Spleen (tissue), 11 donors: Measurements from ENCODE around the gene ASIP. TPM values are rescaled to one million over a fixed set of nuclear protein-coding genes. Genes with fewer than 3 reads are reported as not detected.

Source experiments
- DNase-seq: peaks from one replicate; pipeline ENCODE4 v3.0.0-alpha.2; 2020
- H3K27ac ChIP-seq, 8 donors: fragments of 200-600 bp; sonication (generic) in 7 of 8; 1 replicate in 4 of 8; 2 replicates in 4 of 8; pipeline versions ENCODE4 v1.5.0 to v1.8.0; 2016 to 2021; ENCODE audit warnings: inconsistent platforms in 4 of 8, mild to moderate bottlenecking in 4 of 8, moderate library complexity in 1 of 8
- H3K27me3 ChIP-seq, 7 donors: fragments of 200-600 bp; sonication (generic) in 6 of 7; replicated peaks in 1 of 7; 1 replicate in 4 of 7; 2 replicates in 3 of 7; pipeline versions ENCODE4 v1.5.0 to v1.8.0; 2016 to 2021; ENCODE audit warnings: inconsistent platforms in 3 of 7, mild to moderate bottlenecking in 1 of 7
- H3K36me3 ChIP-seq, 6 donors: fragments of 200-600 bp; sonication (generic) in 5 of 6; 1 replicate in 4 of 6; 2 replicates in 2 of 6; pipeline versions ENCODE4 v1.5.0 to v1.8.0; 2016 to 2021; ENCODE audit warnings: inconsistent platforms in 2 of 6
- H3K4me1 ChIP-seq, 6 donors: fragments of 200-600 bp; sonication (generic) in 5 of 6; 1 replicate in 3 of 6; 2 replicates in 3 of 6; pipeline versions ENCODE4 v1.5.0 to v1.8.0; 2016 to 2021; ENCODE audit warnings: inconsistent platforms in 3 of 6
- H3K4me3 ChIP-seq, 8 donors: fragments of 200-600 bp; sonication (generic) in 7 of 8; 1 replicate in 4 of 8; 2 replicates in 4 of 8; pipeline versions ENCODE4 v1.5.0 to v1.8.0; 2016 to 2021; ENCODE audit warnings: inconsistent platforms in 4 of 8, mild to moderate bottlenecking in 4 of 8, moderate library complexity in 2 of 8
- H3K9me3 ChIP-seq, 8 donors: fragments of 200-600 bp; sonication (generic) in 7 of 8; 1 replicate in 4 of 8; 2 replicates in 4 of 8; pipeline versions ENCODE4 v1.5.0 to v1.8.0; 2016 to 2021; ENCODE audit warnings: inconsistent platforms in 4 of 8
- CTCF ChIP-seq, 11 experiments: fragments of 200-600 bp in 7 of 11; fragments of 450-650 bp in 4 of 11; sonication (generic) in 4 of 11; IDR thresholded peaks in 8 of 11; conservative IDR thresholded peaks in 3 of 11; 1 replicate in 7 of 11; 2 replicates in 4 of 11; pipeline versions ENCODE4 v1.4.0 to v1.8.0; 2016 to 2021; ENCODE audit warnings: antibody characterized with exemption in 11 of 11, inconsistent platforms in 4 of 11, mild to moderate bottlenecking in 1 of 11
- POLR2A ChIP-seq, 3 donors: fragments of 450-650 bp; IDR thresholded peaks; one replicate each; pipeline ENCODE4 v1.5.1; 2017; ENCODE audit warnings: antibody characterized with exemption in 3 of 3, mild to moderate bottlenecking in 1 of 3
- POLR2AphosphoS5 ChIP-seq, 3 donors: sonication (generic); formaldehyde crosslinking; IDR thresholded peaks; one replicate each; pipeline ENCODE4 v1.5.1; 2017; ENCODE audit warnings: antibody characterized with exemption in 3 of 3
- WGBS, 5 donors: extraction: QIAGEN DNeasy Blood & Tissue Kit in 3 of 5; methylation state at CpG; one replicate each; pipeline versions ENCODE4 v1.1.5 to v1.1.7; 2013 to 2018; 5-methylcytosine and 5-hydroxymethylcytosine counted together
- intact Hi-C: fragments of 100-400 bp; cut with DNase I; formaldehyde crosslinking; loops from one replicate; pipeline ENCODE4 v1.15.0; 2023; ENCODE audit warnings: low total_unique reads
- polyA plus RNA-seq, 3 donors: library from polyadenylated mRNA; stranded (reverse); fragments of 200-250 nt; gene quantifications; one replicate each; pipeline ENCODE4 v1.2.1, GENCODE V29; 2013
- total RNA-seq, 7 donors: library from RNA; depleted of rRNA in 3 of 7; stranded (reverse); fragments of >200 nt in 3 of 7; fragmentation: NEBNext Ultra II Directional in 4 of 7; extraction: Animal tissue kit (Norgen Biotek cat#: 25700) in 4 of 7; gene quantifications; one replicate each; pipeline versions ENCODE4 v1.1.0 to v1.2.1, GENCODE V29; 2016 to 2021
- donor health status: healthy with polysubstance abuse.
- donor health status: DM: no; HTN: no; CAD: no; lungs with moderate emphysema.
- donor health status: DM: no; HTN: no; CAD: no.
- donor health status: Bipolar disorder and iron deficiency.
- donor health status: healthy.
- donor health status: DM: no; HTN: no; CAD: no.
- donor health status: DM: yes; HTN: yes; CAD: no.

The ASIP gene
- total and polyA plus RNA-seq, 10 donors, result 0.63 to 2.7 (median 1.7) TPM; not detected in 7

- no peak for DNase-seq
- Histone ChIP-seq H3K27me3 (peaks cover 0 to 22% (median 14%) of the 10 kb centered on the region in 7 donors), H3K9me3 (no peaks in the 10 kb centered on the region), H3K4me1 (peaks cover 9 to 23% (median 19%) of the 10 kb centered on the region in 6 donors), H3K36me3 (no peaks in the 10 kb centered on the region), H3K27ac (no peak overlapping the region), H3K4me3 (no peak overlapping the region)
- intact Hi-C loops, result loop anchor here (5.0 to 10.0 kb wide), 4 partner anchors 162 to 454 kb away; no protein-coding TSS in a partner anchor
- TF ChIP-seq POLR2AphosphoS5 (IDR thresholded peaks at IDR 0.05) (no peak), POLR2A (IDR thresholded peaks at IDR 0.05) (no peak), CTCF (IDR thresholded peaks at IDR 0.05 in 8 of 11, conservative IDR thresholded peaks at IDR 0.05 in 3 of 11) (no peak)
- WGBS, 5 donors, result 87 to 92% (median 91%) methylated on average over 19 of the region's 19 CpGs
Observed at GRCh38 chr20:34310481-34311117, 69.4 kb downstream of the ASIP start.

GRCh38 chr20:34311118-34312023, 70.1 kb downstream of the ASIP start:
- intact Hi-C loops, result loop anchor here (5.0 to 10.0 kb wide), 4 partner anchors 161 to 453 kb away; no protein-coding TSS in a partner anchor
- Histone ChIP-seq H3K27me3 (peaks cover 0 to 22% (median 14%) of the 10 kb centered on the region in 7 donors), H3K4me1 (peaks cover 9 to 22% (median 19%) of the 10 kb centered on the region in 6 donors), H3K4me3 (peak overlapping the region in 1 of 8 donors; percentile 54), H3K36me3 (no peaks in the 10 kb centered on the region), H3K9me3 (no peaks in the 10 kb centered on the region), H3K27ac (no peak overlapping the region)
- WGBS, 5 donors, result 14 to 24% (median 15%) methylated on average over 33 to 45 of the region's 45 CpGs
- no peak for DNase-seq
- TF ChIP-seq POLR2AphosphoS5 (IDR thresholded peaks at IDR 0.05), result no peak
- no peak for TF ChIP-seq CTCF (IDR thresholded peaks at IDR 0.05 in 8 of 11, conservative IDR thresholded peaks at IDR 0.05 in 3 of 11)
- no peak for TF ChIP-seq POLR2A (IDR thresholded peaks at IDR 0.05)

DNA sequence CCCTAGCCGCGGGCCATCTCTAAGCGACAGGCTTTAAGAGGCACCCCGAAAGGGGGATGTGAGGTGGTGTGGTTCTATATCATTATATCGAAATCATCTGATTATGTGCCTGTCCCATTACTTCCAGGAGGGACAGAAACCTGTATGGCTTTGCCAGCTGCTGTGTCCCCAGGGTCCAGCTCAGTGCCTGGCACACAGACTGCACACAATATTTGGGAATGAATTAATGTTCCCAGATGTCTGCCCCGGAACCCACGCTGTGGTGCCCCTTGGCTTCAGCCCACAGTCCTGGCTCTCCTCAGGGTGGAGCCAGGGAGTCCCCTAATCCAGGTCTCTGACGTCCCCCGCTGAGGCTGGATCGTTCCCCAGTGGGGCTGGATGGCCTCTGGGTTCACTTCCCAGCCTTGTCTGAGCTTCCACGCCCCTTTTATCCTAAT, 70.8 kb downstream of the ASIP start:
- Histone ChIP-seq H3K27me3 (peaks cover 0 to 22% (median 14%) of the 10 kb centered on the region in 7 donors), H3K27ac (no peak overlapping the region), H3K4me3 (peak overlapping the region in 3 of 8 donors; percentile 7 to 54 (median 19)), H3K36me3 (no peaks in the 10 kb centered on the region), H3K9me3 (no peaks in the 10 kb centered on the region), H3K4me1 (peaks cover 9 to 22% (median 19%) of the 10 kb centered on the region in 6 donors)
- DNase-seq, result no peak
- WGBS, 5 donors, result 9 to 22% (median 12%) methylated on average over 11 of the region's 11 CpGs
- TF ChIP-seq POLR2AphosphoS5 (IDR thresholded peaks at IDR 0.05) (no peak), POLR2A (IDR thresholded peaks at IDR 0.05) (no peak), CTCF (IDR thresholded peaks at IDR 0.05 in 8 of 11, conservative IDR thresholded peaks at IDR 0.05 in 3 of 11) (no peak)
- intact Hi-C loops, result loop anchor here (5.0 to 10.0 kb wide), 4 partner anchors 160 to 453 kb away; no protein-coding TSS in a partner anchor
